GM18951 (cell line): Measurements from ENCODE around the gene LSM4.
A peak's percentile ranks its signal among the peaks of the same experiment; 100 is the strongest.
"Not testable (repeated sequence)": the region's sequence is repeated elsewhere in the genome, so short reads cannot be mapped to it uniquely, and the experiment has no call there.

ENCODE experiments used
- POLR2A ChIP-seq: IDR thresholded peaks from 4 replicates; pipeline ENCODE4 v1.6.1; 2011; ENCODE audit warnings: mild to moderate bottlenecking; ENCODE audit not compliant: insufficient read length, insufficient read depth; ENCODE audit errors: extremely low read depth
- in situ Hi-C: fragments of 300-500 bp; cut with MboI; formaldehyde crosslinking; loops from one replicate; pipeline ENCODE4 v1.12.0; 2022; ENCODE audit warnings: low sequenced_read_pairs, mixed read lengths, inconsistent platforms; ENCODE audit not compliant: unreplicated experiment

Gene LSM4

GRCh38 chr19:18322759-18323460 is at the start of gene LSM4:
Gene LSM4, minus strand, starts transcription at chr19:18323076. Its CDS starts 56 bp downstream, at chr19:18323020.
- peak; percentile 90 for TF ChIP-seq POLR2A
- in situ Hi-C loops: no loop called here

- no peak for TF ChIP-seq POLR2A
- in situ Hi-C loops: no loop called here
Measured at GRCh38 chr19:18368504-18369222, 45.8 kb upstream of the LSM4 start.

GRCh38 chr19:18366021-18366435 is 43.2 kb upstream of the LSM4 start:
- TF ChIP-seq POLR2A: no peak
- in situ Hi-C loops: no loop called here

- TF ChIP-seq POLR2A: no peak
- in situ Hi-C loops: no loop called here
Measured at GRCh38 chr19:18364826-18365528, 42.1 kb upstream of the LSM4 start.

GRCh38 chr19:18364277-18364825 is 41.5 kb upstream of the LSM4 start:
- in situ Hi-C loops: not testable (repeated sequence)

- TF ChIP-seq POLR2A: no peak
- in situ Hi-C loops: no loop called here
Measured at GRCh38 chr19:18363787-18364186, 40.9 kb upstream of the LSM4 start.

- in situ Hi-C loops: no loop called here
- TF ChIP-seq POLR2A: no peak
Measured at GRCh38 chr19:18362934-18363542, 40.2 kb upstream of the LSM4 start.

- TF ChIP-seq POLR2A: no peak
- in situ Hi-C loops: no loop called here
Measured at GRCh38 chr19:18361646-18362045, 38.8 kb upstream of the LSM4 start.

GRCh38 chr19:18357041-18357440 is 34.2 kb upstream of the LSM4 start:
- in situ Hi-C loops: no loop called here
- no peak for TF ChIP-seq POLR2A

- in situ Hi-C loops: not testable (repeated sequence)
Measured at GRCh38 chr19:18354743-18355142, 31.9 kb upstream of the LSM4 start.

- in situ Hi-C loops: no loop called here
- no peak for TF ChIP-seq POLR2A
Measured at GRCh38 chr19:18353378-18354005, 30.6 kb upstream of the LSM4 start.

- no peak for TF ChIP-seq POLR2A
- in situ Hi-C loops: no loop called here
Measured at GRCh38 chr19:18351544-18351943, 28.7 kb upstream of the LSM4 start.

- no peak for TF ChIP-seq POLR2A
- in situ Hi-C loops: no loop called here
Measured at GRCh38 chr19:18350490-18350889, 27.6 kb upstream of the LSM4 start.
